Stimulated activated effector memory CD8-positive, alpha-beta T cell treated with anti-CD3 and anti-CD28 coated beads, Interleukin-12 subunit alpha, Interleukin-12 subunit beta, amount 100 ng/mL, for 72 hours (primary cell): ENCODE data around the gene SLC35F3.

ENCODE experiments used
- ATAC-seq: fragments of 150-1000 bp; cut with Tn5 transposase; 2 replicates; pipeline ENCODE4 v1.10.0; 2021
- DNase-seq, 2 donors: peaks; one replicate each; pipeline ENCODE4 v3.0.0; 2021 to 2022; ENCODE audit warnings: low spot score in 2 of 2
- H3K27ac Mint-ChIP-seq: one replicate; pipeline ENCODE4 v1.8.0; 2022; ENCODE audit warnings: mild to moderate bottlenecking, mixed read lengths
- H3K36me3 Mint-ChIP-seq: one replicate; pipeline ENCODE4 v1.8.0; 2022; ENCODE audit warnings: mild to moderate bottlenecking, mixed read lengths
- H3K4me1 Mint-ChIP-seq: one replicate; pipeline ENCODE4 v1.8.0; 2022; ENCODE audit warnings: mixed read lengths
- H3K4me3 Mint-ChIP-seq: one replicate; pipeline ENCODE4 v1.8.0; 2022; ENCODE audit warnings: mild to moderate bottlenecking, mixed read lengths
- H3K9me3 Mint-ChIP-seq: one replicate; pipeline ENCODE4 v1.8.0; 2022; ENCODE audit warnings: mixed read lengths

Gene SLC35F3

GRCh38 chr1:234226819-234227165, 322.3 kb downstream of the SLC35F3 start:
- H3K27ac Mint-ChIP-seq = no peak overlapping the region
- peaks cover 19% of the 10 kb centered on the region for H3K4me1 Mint-ChIP-seq
- no peak for ATAC-seq

GRCh38 chr1:234229581-234230387, 325.3 kb downstream of the SLC35F3 start:
- ATAC-seq (peak; percentile 44), DNase-seq (no peak)
- Mint-ChIP-seq H3K9me3 (no peaks in the 10 kb centered on the region), H3K4me3 (peak overlapping the region; percentile 54), H3K4me1 (peaks cover 22% of the 10 kb centered on the region), H3K36me3 (peaks cover 17% of the 10 kb centered on the region), H3K27ac (peak overlapping the region; percentile 71)

More at GRCh38 chr1:234226819-234227165, 322.3 kb downstream of the SLC35F3 start:
- no peak for DNase-seq
- H3K9me3 Mint-ChIP-seq = no peaks in the 10 kb centered on the region
- H3K4me3 Mint-ChIP-seq = no peak overlapping the region
- H3K36me3 Mint-ChIP-seq = peaks cover 12% of the 10 kb centered on the region

GRCh38 chr1:234230414-234230862, 326.0 kb downstream of the SLC35F3 start:
- H3K4me1 Mint-ChIP-seq = peaks cover 22% of the 10 kb centered on the region
- H3K4me3 Mint-ChIP-seq = peak overlapping the region; percentile 54
- DNase-seq = no peak
- no peaks in the 10 kb centered on the region for H3K9me3 Mint-ChIP-seq
- H3K27ac Mint-ChIP-seq = peak overlapping the region; percentile 71
- H3K36me3 Mint-ChIP-seq = peaks cover 17% of the 10 kb centered on the region
- ATAC-seq = peak; percentile 79

- peak overlapping the region; percentile 54 for H3K4me3 Mint-ChIP-seq
- DNase-seq = no peak
- peak overlapping the region; percentile 71 for H3K27ac Mint-ChIP-seq
- H3K36me3 Mint-ChIP-seq = peaks cover 17% of the 10 kb centered on the region
- H3K4me1 Mint-ChIP-seq = peaks cover 22% of the 10 kb centered on the region
- no peaks in the 10 kb centered on the region for H3K9me3 Mint-ChIP-seq
- no peak for ATAC-seq
These were observed 326.8 kb downstream of the SLC35F3 start for GRCh38 chr1:234231061-234231892.

GRCh38 chr1:234231893-234232276, 327.4 kb downstream of the SLC35F3 start:
- Mint-ChIP-seq H3K36me3 (peaks cover 17% of the 10 kb centered on the region), H3K9me3 (no peaks in the 10 kb centered on the region), H3K4me1 (peaks cover 22% of the 10 kb centered on the region), H3K27ac (no peak overlapping the region), H3K4me3 (no peak overlapping the region)
- DNase-seq (no peak), ATAC-seq (no peak)

- no peak for ATAC-seq
- H3K27ac Mint-ChIP-seq = no peak overlapping the region
These were observed 329.7 kb downstream of the SLC35F3 start for GRCh38 chr1:234234199-234234598.

GRCh38 chr1:234235434-234235881, 331.0 kb downstream of the SLC35F3 start:
- H3K36me3 Mint-ChIP-seq = peaks cover 15% of the 10 kb centered on the region
- no peak overlapping the region for H3K27ac Mint-ChIP-seq
- ATAC-seq = no peak
- no peaks in the 10 kb centered on the region for H3K9me3 Mint-ChIP-seq
- H3K4me3 Mint-ChIP-seq = no peak overlapping the region
- H3K4me1 Mint-ChIP-seq = peaks cover 12% of the 10 kb centered on the region
- DNase-seq = no peak

More at GRCh38 chr1:234234199-234234598, 329.7 kb downstream of the SLC35F3 start:
- peaks cover 17% of the 10 kb centered on the region for H3K36me3 Mint-ChIP-seq
- H3K4me3 Mint-ChIP-seq = no peak overlapping the region
- no peaks in the 10 kb centered on the region for H3K9me3 Mint-ChIP-seq
- no peak for DNase-seq
- peaks cover 22% of the 10 kb centered on the region for H3K4me1 Mint-ChIP-seq

GRCh38 chr1:234237393-234237792, 332.9 kb downstream of the SLC35F3 start:
- ATAC-seq = no peak
- Mint-ChIP-seq H3K4me3 (no peak overlapping the region), H3K9me3 (no peaks in the 10 kb centered on the region), H3K36me3 (no peaks in the 10 kb centered on the region), H3K4me1 (no peaks in the 10 kb centered on the region), H3K27ac (no peak overlapping the region)
- no peak for DNase-seq

GRCh38 chr1:234238060-234238459, 333.6 kb downstream of the SLC35F3 start:
- no peak for DNase-seq
- H3K27ac Mint-ChIP-seq = no peak overlapping the region
- H3K36me3 Mint-ChIP-seq = no peaks in the 10 kb centered on the region
- H3K4me3 Mint-ChIP-seq = no peak overlapping the region
- no peaks in the 10 kb centered on the region for H3K4me1 Mint-ChIP-seq
- ATAC-seq = no peak
- no peaks in the 10 kb centered on the region for H3K9me3 Mint-ChIP-seq

GRCh38 chr1:234239515-234239914, 335.0 kb downstream of the SLC35F3 start:
- DNase-seq = no peak
- no peaks in the 10 kb centered on the region for H3K36me3 Mint-ChIP-seq
- ATAC-seq = no peak
- peaks cover 11% of the 10 kb centered on the region for H3K4me1 Mint-ChIP-seq
- no peak overlapping the region for H3K27ac Mint-ChIP-seq
- H3K9me3 Mint-ChIP-seq = no peaks in the 10 kb centered on the region
- H3K4me3 Mint-ChIP-seq = no peak overlapping the region

- ATAC-seq = no peak
- H3K9me3 Mint-ChIP-seq = no peaks in the 10 kb centered on the region
- H3K36me3 Mint-ChIP-seq = no peaks in the 10 kb centered on the region
- H3K27ac Mint-ChIP-seq = no peak overlapping the region
- H3K4me3 Mint-ChIP-seq = no peak overlapping the region
- peaks cover 14% of the 10 kb centered on the region for H3K4me1 Mint-ChIP-seq
- DNase-seq = no peak
These were observed 335.5 kb downstream of the SLC35F3 start for GRCh38 chr1:234239936-234240335.

GRCh38 chr1:234240680-234241079, 336.2 kb downstream of the SLC35F3 start:
- no peaks in the 10 kb centered on the region for H3K9me3 Mint-ChIP-seq
- DNase-seq = no peak
- no peak for ATAC-seq
- H3K27ac Mint-ChIP-seq = no peak overlapping the region
- H3K4me3 Mint-ChIP-seq = no peak overlapping the region
- no peaks in the 10 kb centered on the region for H3K36me3 Mint-ChIP-seq
- H3K4me1 Mint-ChIP-seq = peaks cover 22% of the 10 kb centered on the region

GRCh38 chr1:234241941-234242490, 337.5 kb downstream of the SLC35F3 start:
- H3K4me3 Mint-ChIP-seq = no peak overlapping the region
- no peaks in the 10 kb centered on the region for H3K36me3 Mint-ChIP-seq
- no peak for DNase-seq
- peaks cover 35% of the 10 kb centered on the region for H3K4me1 Mint-ChIP-seq
- H3K27ac Mint-ChIP-seq = no peak overlapping the region
- H3K9me3 Mint-ChIP-seq = peaks cover 2% of the 10 kb centered on the region
- no peak for ATAC-seq

GRCh38 chr1:234243521-234244260, 339.2 kb downstream of the SLC35F3 start:
- Mint-ChIP-seq H3K4me1 (peaks cover 44% of the 10 kb centered on the region), H3K4me3 (no peak overlapping the region), H3K9me3 (peaks cover 6% of the 10 kb centered on the region), H3K36me3 (no peaks in the 10 kb centered on the region), H3K27ac (no peak overlapping the region)
- DNase-seq (no peak), ATAC-seq (peak; percentile 7)

GRCh38 chr1:234244482-234244881, 340.0 kb downstream of the SLC35F3 start:
- Mint-ChIP-seq H3K4me3 (no peak overlapping the region), H3K4me1 (peaks cover 44% of the 10 kb centered on the region), H3K9me3 (peaks cover 6% of the 10 kb centered on the region), H3K27ac (no peak overlapping the region), H3K36me3 (no peaks in the 10 kb centered on the region)
- DNase-seq = no peak
- ATAC-seq = peak; percentile 38
